HCT116 (cell line): ENCODE data around the gene CDH4. TPM values are rescaled to one million over a fixed set of nuclear protein-coding genes. Genes with fewer than 3 reads are reported as not detected.

Experiments
- ATAC-seq: fragments of 200-7000 bp; cut with Tn5 transposase; 2 replicates; pipeline ENCODE4 v1.9.1; 2020; ENCODE audit warnings: mild to moderate bottlenecking, moderate library complexity
- BruUV-seq: library from RNA; stranded (reverse); fragments of 400-500 nt; replicated peaks from 2 replicates; lab custom pipeline; 2021; lab: Mats Ljungman, UMichigan
- CTCF ChIA-PET: fragments of 300-600 bp; sonication (Branson Sonifier 250); formaldehyde crosslinking; loops from one replicate; lab custom pipeline; 2021; ENCODE audit warnings: antibody characterized with exemption; lab: Charles Lee
- POLR2A ChIA-PET: fragments of 300-600, 350-600 bp; sonication (Branson Sonifier 250); formaldehyde crosslinking; loops from one replicate; lab custom pipeline; 2021; ENCODE audit warnings: antibody characterized with exemption; lab: Charles Lee
- RAD21 ChIA-PET, 2 experiments: fragments of 300-600 bp; sonication (Branson Sonifier 250); formaldehyde crosslinking; loops; one replicate each; lab custom pipeline; 2023; ENCODE audit warnings: low total read pairs in 2 of 2; ENCODE audit not compliant: uncharacterized antibody in 2 of 2, unreplicated experiment in 2 of 2, low non-redundant PET in 1 of 2; lab: Charles Lee
- DNase-seq: peaks from one replicate; pipeline ENCODE4 v3.0.0-alpha.2; 2010; ENCODE audit warnings: low read depth, low spot score
- H2AFZ ChIP-seq: fragments of 200-600 bp; shearing (Covaris generic), sonication (generic); 2 replicates; pipeline ENCODE4 v1.6.1; 2017; ENCODE audit warnings: low read depth, mixed run types, mixed read lengths, antibody characterized with exemption, low read length; ENCODE audit not compliant: poor library complexity, severe bottlenecking
- H3K27ac ChIP-seq: 2 replicates; pipeline ENCODE4 v1.5.1; 2012; ENCODE audit warnings: low read depth, low read length
- H3K27me3 ChIP-seq: fragments of 200-600 bp; sonication (generic); 2 replicates; pipeline ENCODE4 v1.6.1; 2016; ENCODE audit warnings: mixed run types, low read length, mixed read lengths; ENCODE audit not compliant: insufficient read depth
- H3K36me3 ChIP-seq, 2 experiments: fragments of 200-500 bp in 1 of 2; fragments of 200-600 bp in 1 of 2; sonication (Bioruptor generic) in 1 of 2; sonication (generic) in 1 of 2; 2 replicates each; pipeline versions ENCODE4 v1.5.1 to v1.6.1; 2014 to 2016; ENCODE audit warnings: low read length in 2 of 2, inconsistent platforms in 1 of 2, mixed read lengths in 1 of 2, mixed run types in 1 of 2; ENCODE audit not compliant: insufficient read depth in 2 of 2, control insufficient read depth in 1 of 2
- H3K4me1 ChIP-seq, 2 experiments: fragments of 200-600 bp in 1 of 2; sonication (generic) in 1 of 2; 2 replicates each; pipeline versions ENCODE4 v1.5.1 to v1.6.1; 2012 to 2017; ENCODE audit warnings: low read length in 2 of 2, inconsistent platforms in 1 of 2, mild to moderate bottlenecking in 1 of 2, mixed read lengths in 1 of 2, mixed run types in 1 of 2, moderate library complexity in 1 of 2; ENCODE audit not compliant: insufficient read depth in 2 of 2, control insufficient read depth in 1 of 2
- H3K4me2 ChIP-seq: fragments of 200-600 bp; sonication (generic); 2 replicates; pipeline ENCODE4 v1.6.1; 2017; ENCODE audit warnings: mixed run types, low read length, mixed read lengths
- H3K4me3 ChIP-seq, 2 experiments: fragments of 200-600 bp in 1 of 2; sonication (generic) in 1 of 2; replicated peaks in 1 of 2; 2 replicates each; pipeline ENCODE4 v1.5.1; 2011 to 2016; ENCODE audit warnings: low read length in 2 of 2, control low read depth in 1 of 2, low read depth in 1 of 2, mild to moderate bottlenecking in 1 of 2, mixed read lengths in 1 of 2, mixed run types in 1 of 2
- H3K79me2 ChIP-seq: fragments of 200-600 bp; sonication (generic); 2 replicates; pipeline ENCODE4 v1.6.1; 2017; ENCODE audit warnings: mild to moderate bottlenecking, mixed run types, low read length, moderate library complexity, mixed read lengths; ENCODE audit not compliant: insufficient read depth
- H3K9ac ChIP-seq: fragments of 200-600 bp; sonication (generic); 2 replicates; pipeline ENCODE4 v1.6.1; 2016; ENCODE audit warnings: low read length, mixed read lengths
- H3K9me2 ChIP-seq: fragments of 200-600 bp; sonication (generic), shearing (Covaris generic); 2 replicates; pipeline ENCODE4 v1.6.1; 2017; ENCODE audit warnings: mixed run types, mild to moderate bottlenecking, moderate library complexity; ENCODE audit not compliant: insufficient read depth
- H3K9me3 ChIP-seq, 2 experiments: fragments of 200-500 bp in 1 of 2; fragments of 200-600 bp in 1 of 2; sonication (Bioruptor generic) in 1 of 2; sonication (generic) in 1 of 2; 2 replicates each; pipeline ENCODE4 v1.6.1; 2014 to 2017; ENCODE audit warnings: low read length in 2 of 2, mixed read lengths in 2 of 2, inconsistent platforms in 1 of 2, low read depth in 1 of 2, mild to moderate bottlenecking in 1 of 2, mixed run types in 1 of 2, moderate library complexity in 1 of 2; ENCODE audit not compliant: control insufficient read depth in 1 of 2, insufficient read depth in 1 of 2
- H4K20me1 ChIP-seq: fragments of 200-600 bp; sonication (generic), shearing (Covaris generic); 2 replicates; pipeline ENCODE4 v1.6.1; 2017; ENCODE audit warnings: mixed run types, mild to moderate bottlenecking, moderate library complexity; ENCODE audit not compliant: insufficient read depth
- EZH2phosphoT487 ChIP-seq: fragments of 200-600 bp; IDR thresholded peaks from 2 replicates; pipeline ENCODE4 v1.6.1; 2018; ENCODE audit warnings: antibody characterized with exemption, borderline replicate concordance
- RAD21 ChIP-seq: IDR thresholded peaks from 2 replicates; pipeline ENCODE4 v1.6.1; 2012; ENCODE audit warnings: low read depth, mild to moderate bottlenecking
- ZNF274 ChIP-seq: fragments of 200-500 bp; sonication (Bioruptor generic); IDR thresholded peaks from 2 replicates; pipeline ENCODE4 v1.6.1; 2014; ENCODE audit warnings: mild to moderate bottlenecking, low read depth, low read length, inconsistent platforms
- intact Hi-C: fragments of 100-400 bp; cut with micrococcal nuclease; formaldehyde crosslinking; loops from 2 replicates; pipeline ENCODE4 v1.10.0; 2022
- total RNA-seq: library from RNA; stranded (reverse); gene quantifications from one replicate; pipeline ENCODE4 v1.2.1, GENCODE V29; 2021; ENCODE audit not compliant: unreplicated experiment

CDH4 gene
- total RNA-seq, 1 experiment from 2014 or later, result not detected

DNA sequence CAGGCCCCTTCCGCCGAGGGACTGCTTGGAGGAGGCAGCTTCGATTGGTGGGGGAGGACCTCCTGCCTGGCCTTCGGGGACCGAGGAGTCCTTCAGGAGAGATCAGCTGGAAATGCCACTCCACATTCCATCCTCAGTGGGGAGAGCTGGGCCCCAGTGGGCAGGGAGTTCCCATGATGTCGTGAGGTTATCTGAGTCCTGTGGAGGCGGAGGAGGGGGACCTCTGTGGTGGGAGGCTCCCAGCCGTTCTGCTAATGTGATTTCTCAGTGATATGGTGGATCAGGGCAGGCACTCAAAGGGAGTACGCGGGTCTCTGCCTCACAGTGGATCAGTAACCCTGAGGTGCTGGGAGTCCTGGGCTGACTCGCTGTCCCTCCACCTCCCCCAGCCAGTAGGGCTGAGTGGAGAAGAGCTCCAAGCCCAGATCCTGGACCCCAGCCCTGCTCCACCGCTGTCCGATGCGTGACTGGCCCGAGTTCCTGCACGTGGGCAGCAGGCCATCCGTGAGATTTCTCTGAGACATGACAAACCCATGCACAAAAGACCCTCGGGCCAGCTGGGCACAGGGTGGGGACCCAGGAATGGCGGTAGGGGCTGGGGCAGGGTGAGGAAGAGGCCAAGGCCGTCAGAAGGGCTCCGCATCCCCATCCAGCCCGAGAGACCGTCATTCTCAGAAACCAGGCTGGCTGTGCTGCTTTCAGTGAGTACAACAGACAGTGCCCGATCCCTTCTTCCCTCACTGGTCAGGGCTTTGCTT, 617.9 kb downstream of the CDH4 start:
- H3K4me1 ChIP-seq, result no peaks in the 10 kb centered on the region
- no peak overlapping the region for H3K4me2 ChIP-seq
- no peaks in the 10 kb centered on the region for H3K79me2 ChIP-seq
- no peak for TF ChIP-seq EZH2phosphoT487
- no peak for TF ChIP-seq ZNF274
- no peaks in the 10 kb centered on the region for H3K36me3 ChIP-seq
- no peaks in the 10 kb centered on the region for H4K20me1 ChIP-seq
- peaks cover 8% of the 10 kb centered on the region; the same call in 1 of the 2 replicates for H3K27me3 ChIP-seq
- H3K27ac ChIP-seq, result no peak overlapping the region
- intact Hi-C loops, result no loop called here
- BruUV-seq, result no TSS peak
- H3K9ac ChIP-seq, result no peak overlapping the region
- no peak overlapping the region for H2AFZ ChIP-seq
- no peaks in the 10 kb centered on the region for H3K9me3 ChIP-seq
- ChIA-PET POLR2A (no interaction called here), CTCF (no interaction called here), RAD21 (no interaction called here)
- DNase-seq (no peak), ATAC-seq (no peak)
- no peak overlapping the region for H3K4me3 ChIP-seq
- no peaks in the 10 kb centered on the region for H3K9me2 ChIP-seq

GRCh38 chr20:61871160-61871559, 619.1 kb downstream of the CDH4 start:
- Histone ChIP-seq H3K36me3 (no peaks in the 10 kb centered on the region), H3K9ac (no peak overlapping the region), H3K27me3 (peaks cover 4% of the 10 kb centered on the region; the same call in 1 of the 2 replicates), H2AFZ (no peak overlapping the region), H3K4me1 (no peaks in the 10 kb centered on the region), H3K4me3 (no peak overlapping the region), H3K9me2 (no peaks in the 10 kb centered on the region), H3K27ac (no peak overlapping the region), H4K20me1 (no peaks in the 10 kb centered on the region), H3K9me3 (no peaks in the 10 kb centered on the region), H3K79me2 (no peaks in the 10 kb centered on the region), H3K4me2 (no peak overlapping the region)
- ChIA-PET POLR2A (no interaction called here), CTCF (no interaction called here), RAD21 (no interaction called here)
- ATAC-seq (no peak), DNase-seq (no peak)
- intact Hi-C loops, result no loop called here
- BruUV-seq, result no TSS peak
- TF ChIP-seq RAD21, result no peak
